ENCODE data around the gene PDXK.
"Not testable (repeated sequence)": the region's sequence is repeated elsewhere in the genome, so short reads cannot be mapped to it uniquely, and the experiment has no call there.

The PDXK gene

DNA sequence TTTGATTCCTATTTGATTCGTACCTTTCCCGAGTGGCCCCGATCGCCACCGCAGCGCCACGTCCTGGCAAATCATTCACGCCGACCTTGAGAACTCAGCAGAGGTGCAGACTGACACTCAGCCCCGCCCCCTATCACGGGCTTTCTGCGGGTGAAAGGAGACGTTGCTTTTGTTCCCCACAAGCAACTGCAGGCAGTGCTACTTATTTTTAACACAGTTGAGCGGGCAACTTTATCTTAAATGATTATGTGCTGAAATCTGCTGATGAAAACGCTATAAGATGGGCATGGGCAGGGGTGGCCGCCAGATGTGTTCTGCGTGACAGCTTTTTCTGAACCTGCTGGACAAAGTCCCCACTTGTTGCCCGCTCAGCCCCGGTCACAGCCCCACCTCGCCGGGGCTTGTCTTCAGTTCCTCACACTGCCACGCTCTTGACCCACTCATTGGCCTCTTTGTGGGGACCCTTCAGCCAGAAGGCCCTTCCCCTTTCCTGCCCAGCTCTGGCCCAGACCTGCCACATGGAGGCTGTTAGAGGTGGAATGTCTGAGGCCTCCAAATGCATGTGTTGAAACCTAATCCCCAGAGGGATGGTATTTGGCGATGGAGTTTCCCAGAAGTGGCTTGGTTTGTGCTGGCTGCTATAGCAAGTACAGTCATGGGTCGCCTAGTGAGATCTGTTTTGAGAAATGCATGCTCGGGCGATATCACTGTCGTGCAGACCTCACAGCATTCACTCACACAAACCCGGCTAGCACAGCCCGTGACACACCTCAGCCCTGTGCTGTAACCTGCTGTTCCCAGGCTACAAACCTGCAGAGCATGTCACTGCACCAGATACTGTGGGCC lies 15.7 kb upstream of the PDXK start:
- peaks cover 7% of the 10 kb centered on the region for H3K27me3 Mint-ChIP-seq
- H3K36me3 Mint-ChIP-seq (ENCODE audit: low read depth) = peaks cover 57% of the 10 kb centered on the region
- peak overlapping the region; percentile 33 for H3K4me3 Mint-ChIP-seq
- peak overlapping the region; percentile 48 for H3K27ac Mint-ChIP-seq
- intact Hi-C loops (cut with micrococcal nuclease) = no loop called here
- no peaks in the 10 kb centered on the region for H3K9me3 Mint-ChIP-seq
- peaks cover 42% of the 10 kb centered on the region for H3K4me1 Mint-ChIP-seq (ENCODE audit: low read depth)

GRCh38 chr21:43707462-43707861 lies 11.5 kb upstream of the PDXK start:
- Mint-ChIP-seq H3K36me3 (ENCODE audit: low read depth) (peaks cover 28% of the 10 kb centered on the region), H3K27me3 (peaks cover 6% of the 10 kb centered on the region), H3K27ac (no peak overlapping the region), H3K4me1 (ENCODE audit: low read depth) (peaks cover 35% of the 10 kb centered on the region), H3K4me3 (no peak overlapping the region), H3K9me3 (no peaks in the 10 kb centered on the region)
- intact Hi-C loops (cut with micrococcal nuclease) = no loop called here

GRCh38 chr21:43708745-43709381 lies 10.1 kb upstream of the PDXK start:
- intact Hi-C loops (cut with micrococcal nuclease) = no loop called here
- H3K27me3 Mint-ChIP-seq = peaks cover 4% of the 10 kb centered on the region
- no peak overlapping the region for H3K4me3 Mint-ChIP-seq
- H3K27ac Mint-ChIP-seq = no peak overlapping the region
- peaks cover 28% of the 10 kb centered on the region for H3K4me1 Mint-ChIP-seq (ENCODE audit: low read depth)
- peaks cover 16% of the 10 kb centered on the region for H3K36me3 Mint-ChIP-seq (ENCODE audit: low read depth)
- H3K9me3 Mint-ChIP-seq = no peaks in the 10 kb centered on the region

- intact Hi-C loops (cut with micrococcal nuclease) = no loop called here
- Mint-ChIP-seq H3K4me3 (no peak overlapping the region), H3K36me3 (ENCODE audit: low read depth) (peaks cover 16% of the 10 kb centered on the region), H3K27ac (peak overlapping the region; percentile 84), H3K9me3 (no peaks in the 10 kb centered on the region), H3K4me1 (ENCODE audit: low read depth) (peaks cover 48% of the 10 kb centered on the region), H3K27me3 (peaks cover 20% of the 10 kb centered on the region)
These were observed 6.5 kb upstream of the PDXK start for GRCh38 chr21:43712268-43712942.

DNA sequence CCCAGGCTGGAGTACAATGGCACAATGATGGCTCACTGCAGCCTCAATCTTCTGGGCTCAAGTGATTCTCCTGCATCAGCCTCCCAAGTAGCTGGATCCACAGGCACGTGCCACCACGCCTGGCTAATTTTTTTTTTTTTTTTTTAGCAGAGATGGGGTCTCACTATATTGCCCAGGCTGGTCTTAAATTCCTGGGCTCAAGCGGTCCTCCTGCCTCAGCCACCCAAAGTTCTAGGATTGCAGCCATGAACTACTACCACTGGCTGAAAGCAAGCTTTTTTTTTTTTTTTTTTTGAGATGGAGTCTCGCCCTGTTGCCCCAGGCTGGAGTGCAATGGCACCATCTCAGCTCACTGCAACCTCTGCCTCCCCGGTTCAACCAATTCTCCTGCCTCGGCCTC lies 5.8 kb upstream of the PDXK start:
- intact Hi-C loops (cut with micrococcal nuclease); H3K9me3 Mint-ChIP-seq; H3K4me3 Mint-ChIP-seq: not testable (repeated sequence)
- Mint-ChIP-seq H3K27ac (peak overlapping the region; percentile 84), H3K36me3 (ENCODE audit: low read depth) (peaks cover 15% of the 10 kb centered on the region), H3K4me1 (ENCODE audit: low read depth) (peaks cover 53% of the 10 kb centered on the region), H3K27me3 (peaks cover 24% of the 10 kb centered on the region)

DNA sequence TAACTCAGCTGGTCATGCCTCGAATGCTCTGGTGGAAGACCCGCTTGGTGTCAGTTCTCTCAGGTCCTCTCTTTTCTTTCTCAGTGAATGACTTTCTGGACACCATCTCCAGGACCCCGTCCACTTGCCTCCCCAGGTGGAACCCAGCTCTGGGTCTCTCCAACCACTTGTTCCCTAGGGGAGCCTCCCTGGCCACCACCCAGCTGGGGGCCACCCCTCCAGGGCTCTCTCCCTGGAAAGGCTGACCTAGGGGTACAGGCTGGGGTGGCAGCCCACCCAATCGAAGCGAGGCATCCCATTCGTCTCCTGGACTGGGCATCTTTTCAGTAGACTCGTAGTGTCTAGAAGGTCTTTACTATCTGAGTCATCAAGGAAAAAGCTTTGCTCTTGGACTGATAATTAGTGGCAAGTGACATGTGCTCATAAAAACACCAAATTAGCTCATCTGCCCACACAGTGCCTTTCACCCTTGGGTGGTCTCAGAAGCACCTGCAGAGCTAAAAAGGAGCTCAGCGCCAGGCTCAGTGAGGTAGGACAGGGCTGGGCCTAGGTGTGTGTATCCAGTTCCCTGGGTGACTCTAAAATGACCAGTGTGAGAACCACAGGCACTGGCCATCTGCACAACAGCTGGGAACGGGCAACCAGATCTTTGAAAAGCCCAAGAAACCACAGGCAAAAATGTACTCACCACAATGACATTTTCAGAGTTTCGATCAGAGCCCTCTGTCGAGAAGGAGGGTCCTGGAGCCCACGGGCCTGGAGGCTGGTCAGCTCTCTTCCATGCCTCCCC lies 2.4 kb upstream of the PDXK start:
- Mint-ChIP-seq H3K36me3 (ENCODE audit: low read depth) (peaks cover 21% of the 10 kb centered on the region), H3K27ac (peak overlapping the region; percentile 28), H3K9me3 (no peaks in the 10 kb centered on the region), H3K4me1 (ENCODE audit: low read depth) (peaks cover 59% of the 10 kb centered on the region), H3K27me3 (peaks cover 23% of the 10 kb centered on the region), H3K4me3 (no peak overlapping the region)
- intact Hi-C loops (cut with micrococcal nuclease) = loop anchor here (1.0 kb wide), 1 partner anchor 23 kb away; no protein-coding TSS in a partner anchor

DNA sequence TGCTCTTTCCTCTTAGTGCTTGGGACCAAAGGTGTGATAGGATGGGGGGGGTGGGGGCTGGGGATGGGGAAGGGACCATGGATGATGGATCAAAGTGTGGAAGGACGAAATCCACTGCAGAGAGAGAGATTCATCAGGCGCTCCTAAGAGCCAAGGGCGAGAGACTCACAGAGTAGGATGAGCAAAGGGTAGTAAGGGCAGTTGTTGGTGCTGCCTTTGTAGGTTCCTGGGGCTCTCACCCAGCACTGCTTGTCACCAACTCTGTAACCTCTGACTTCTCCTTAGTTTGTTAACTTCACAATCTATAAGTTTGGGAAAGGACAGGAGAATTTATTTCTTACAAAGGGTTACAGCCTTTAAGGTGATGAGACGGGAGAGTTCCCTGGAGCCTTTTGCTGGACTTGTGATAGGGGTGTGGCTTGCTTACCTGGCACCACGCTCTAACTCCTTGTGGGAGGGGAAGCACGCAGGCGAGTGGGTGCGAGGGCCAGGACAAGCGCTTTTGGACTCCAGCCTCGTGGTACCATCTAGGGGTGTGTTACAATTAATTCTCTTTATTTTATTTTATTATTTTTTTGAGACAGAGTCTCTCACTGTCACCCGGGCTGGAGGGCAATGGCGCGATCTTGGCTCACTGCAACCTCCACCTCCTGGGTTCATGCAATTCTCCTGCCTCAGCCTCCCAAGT lies 1.6 kb upstream of the PDXK start:
- Mint-ChIP-seq H3K27me3 (peaks cover 23% of the 10 kb centered on the region), H3K27ac (peak overlapping the region; percentile 28)

DNA sequence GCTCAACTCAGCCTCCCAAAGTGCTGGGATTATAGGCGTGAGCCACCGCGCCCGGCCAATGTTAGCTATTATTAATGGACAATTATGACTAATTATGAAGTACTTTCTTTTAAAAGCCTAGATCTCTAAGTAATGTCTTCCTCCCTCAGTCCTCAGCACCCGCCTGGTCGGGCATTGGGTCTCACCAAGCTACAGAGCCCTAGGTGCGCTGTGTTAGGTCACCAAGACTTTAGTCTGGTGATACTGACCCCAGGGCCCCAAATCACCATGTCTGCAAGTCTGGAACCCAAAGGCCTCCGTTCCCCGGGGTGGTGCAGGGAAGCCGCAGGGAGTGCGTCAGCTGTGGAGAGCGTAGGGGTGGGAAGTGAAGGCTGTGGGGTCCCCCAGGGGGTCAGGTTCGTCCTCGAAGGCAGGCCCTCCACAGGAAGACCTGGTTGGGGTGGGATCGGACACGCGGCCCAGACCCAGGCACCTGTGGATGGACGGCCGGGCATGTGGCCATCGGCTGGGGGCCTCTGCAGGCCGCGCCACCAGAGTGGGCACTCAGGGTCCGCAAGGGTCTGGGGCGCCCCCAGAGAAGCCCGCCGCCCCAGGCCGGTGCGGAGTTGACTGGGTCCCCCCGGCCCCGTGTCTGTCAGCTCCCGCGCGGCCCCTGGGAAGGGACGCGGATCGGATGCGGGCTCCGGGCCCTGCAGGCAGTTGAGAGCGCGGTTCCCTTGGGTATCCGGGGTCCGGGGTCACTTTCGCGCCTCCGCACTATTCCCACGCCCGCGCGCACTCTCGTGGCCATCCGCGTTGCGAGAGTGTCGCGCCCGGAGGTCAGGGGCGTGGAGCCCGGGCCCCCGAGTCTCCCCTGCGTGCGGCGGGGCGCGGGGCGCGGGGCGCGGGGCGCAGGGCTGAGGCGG lies 710 bp upstream of the PDXK start:
- Mint-ChIP-seq H3K4me1 (ENCODE audit: low read depth) (peaks cover 62% of the 10 kb centered on the region), H3K27ac (peak overlapping the region; percentile 91)
- intact Hi-C loops (cut with micrococcal nuclease) = loop anchor here (1.0 to 2.0 kb wide), 2 partner anchors 25 to 59 kb away; partner anchors contain the start of gene CSTB

More for the DNA sequence above, 1.6 kb upstream of the PDXK start:
- peaks cover 29% of the 10 kb centered on the region for H3K36me3 Mint-ChIP-seq (ENCODE audit: low read depth)
- H3K4me1 Mint-ChIP-seq (ENCODE audit: low read depth) = peaks cover 59% of the 10 kb centered on the region
- H3K4me3 Mint-ChIP-seq = no peak overlapping the region
- intact Hi-C loops (cut with micrococcal nuclease) = loop anchor here (1.0 kb wide), 1 partner anchor 24 kb away; no protein-coding TSS in a partner anchor
- H3K9me3 Mint-ChIP-seq = no peaks in the 10 kb centered on the region

DNA sequence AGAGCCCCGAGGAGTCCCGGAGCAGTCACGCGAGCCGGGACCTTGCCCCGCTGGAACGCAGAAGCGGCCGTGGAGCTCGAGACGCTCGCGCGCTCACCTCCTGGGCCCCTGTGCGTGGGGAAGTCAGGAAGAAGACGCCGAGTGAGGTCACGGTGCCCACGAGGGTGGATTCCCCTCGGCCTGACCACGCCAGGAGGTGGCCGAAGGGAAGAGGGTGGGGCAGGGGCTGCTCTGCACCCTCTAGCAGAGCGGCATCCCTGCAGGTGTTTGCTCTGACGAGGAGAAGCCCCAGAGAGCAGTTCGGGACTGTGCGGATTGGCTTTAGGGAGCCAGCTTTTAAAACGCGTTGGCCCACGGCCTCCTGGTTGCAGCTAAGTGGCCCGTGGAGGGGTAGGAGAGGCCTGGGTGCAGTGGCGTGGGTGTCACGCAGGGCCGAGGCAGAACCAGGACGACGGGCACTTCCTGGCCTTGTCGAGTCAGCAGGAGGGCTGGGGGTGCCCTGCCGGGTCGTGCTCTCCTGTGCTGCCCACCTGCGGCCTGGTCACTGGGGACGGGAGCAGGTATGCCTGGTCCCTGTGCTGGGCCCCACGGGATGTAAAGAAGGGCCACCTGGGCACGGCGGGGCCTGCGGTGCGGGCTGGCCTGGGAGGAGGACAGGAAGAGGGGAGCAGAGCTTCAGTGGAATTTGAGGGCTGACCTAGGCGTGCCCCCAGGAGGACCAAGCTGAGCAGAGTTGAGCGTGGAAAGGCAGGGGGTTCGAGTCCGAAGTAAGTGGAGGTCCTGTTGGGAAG lies 1.0 kb downstream of the PDXK start:
- peaks cover 55% of the 10 kb centered on the region for H3K36me3 Mint-ChIP-seq (ENCODE audit: low read depth)
- H3K9me3 Mint-ChIP-seq = no peaks in the 10 kb centered on the region
- intact Hi-C loops (cut with micrococcal nuclease) = loop anchor here (1.0 to 10.0 kb wide), 3 partner anchors 8 to 57 kb away; partner anchors contain the start of gene CSTB
- peaks cover 23% of the 10 kb centered on the region for H3K27me3 Mint-ChIP-seq
- H3K4me3 Mint-ChIP-seq = peak overlapping the region; percentile 96
- peaks cover 76% of the 10 kb centered on the region for H3K4me1 Mint-ChIP-seq (ENCODE audit: low read depth)
- peak overlapping the region; percentile 91 for H3K27ac Mint-ChIP-seq

More for the DNA sequence above, 710 bp upstream of the PDXK start:
- H3K9me3 Mint-ChIP-seq = no peaks in the 10 kb centered on the region
- peaks cover 23% of the 10 kb centered on the region for H3K27me3 Mint-ChIP-seq
- H3K4me3 Mint-ChIP-seq = peak overlapping the region; percentile 96
- H3K36me3 Mint-ChIP-seq (ENCODE audit: low read depth) = peaks cover 38% of the 10 kb centered on the region

GRCh38 chr21:43720539-43721166 lies 1.7 kb downstream of the PDXK start:
- H3K27ac Mint-ChIP-seq = peak overlapping the region; percentile 91
- intact Hi-C loops (cut with micrococcal nuclease) = loop anchor here (1.0 to 10.0 kb wide), 2 partner anchors 8 to 56 kb away; no protein-coding TSS in a partner anchor
- H3K27me3 Mint-ChIP-seq = peaks cover 18% of the 10 kb centered on the region

GRCh38 chr21:43721206-43721605 lies 2.3 kb downstream of the PDXK start:
- no peaks in the 10 kb centered on the region for H3K9me3 Mint-ChIP-seq
- H3K27ac Mint-ChIP-seq = peak overlapping the region; percentile 91
- intact Hi-C loops (cut with micrococcal nuclease) = loop anchor here (10.0 kb wide), 1 partner anchor 56 kb away; no protein-coding TSS in a partner anchor
- peaks cover 62% of the 10 kb centered on the region for H3K36me3 Mint-ChIP-seq (ENCODE audit: low read depth)
- H3K4me3 Mint-ChIP-seq = peak overlapping the region; percentile 96
- H3K4me1 Mint-ChIP-seq (ENCODE audit: low read depth) = peaks cover 81% of the 10 kb centered on the region
- peaks cover 13% of the 10 kb centered on the region for H3K27me3 Mint-ChIP-seq

More at GRCh38 chr21:43720539-43721166, 1.7 kb downstream of the PDXK start:
- Mint-ChIP-seq H3K4me3 (peak overlapping the region; percentile 96), H3K36me3 (ENCODE audit: low read depth) (peaks cover 62% of the 10 kb centered on the region), H3K9me3 (no peaks in the 10 kb centered on the region), H3K4me1 (ENCODE audit: low read depth) (peaks cover 78% of the 10 kb centered on the region)
